ENCODE data around the gene KLK10.
"Not testable (repeated sequence)": the region's sequence is repeated elsewhere in the genome, so short reads cannot be mapped to it uniquely, and the experiment has no call there.

KLK10 gene

DNA sequence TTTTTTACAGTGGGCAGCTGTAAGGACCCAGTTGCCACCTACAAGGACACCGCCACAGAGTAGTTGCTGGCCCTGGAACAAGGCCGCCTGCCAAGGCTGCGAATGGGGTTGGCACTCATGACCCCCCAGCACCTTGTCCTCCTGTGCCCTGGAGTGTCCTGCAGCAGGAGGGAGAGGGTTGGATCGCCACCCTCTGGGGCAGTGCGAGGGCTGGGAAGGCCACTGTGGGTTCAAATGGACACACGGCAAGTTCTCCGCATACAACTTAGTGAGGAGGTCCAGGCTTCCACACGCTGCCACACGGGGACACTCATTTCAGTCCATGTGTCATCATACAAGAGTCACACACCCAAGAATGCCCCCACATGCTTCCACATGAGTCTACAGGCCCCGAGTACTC lies 19.1 kb downstream of the KLK10 start:
- no peak for DNase-seq (ENCODE audit: low read depth)
- no peak overlapping the region for H3K4me3 ChIP-seq (ENCODE audit: control insufficient read depth, low read depth, low read length)
- TF ChIP-seq, protein P1, sequence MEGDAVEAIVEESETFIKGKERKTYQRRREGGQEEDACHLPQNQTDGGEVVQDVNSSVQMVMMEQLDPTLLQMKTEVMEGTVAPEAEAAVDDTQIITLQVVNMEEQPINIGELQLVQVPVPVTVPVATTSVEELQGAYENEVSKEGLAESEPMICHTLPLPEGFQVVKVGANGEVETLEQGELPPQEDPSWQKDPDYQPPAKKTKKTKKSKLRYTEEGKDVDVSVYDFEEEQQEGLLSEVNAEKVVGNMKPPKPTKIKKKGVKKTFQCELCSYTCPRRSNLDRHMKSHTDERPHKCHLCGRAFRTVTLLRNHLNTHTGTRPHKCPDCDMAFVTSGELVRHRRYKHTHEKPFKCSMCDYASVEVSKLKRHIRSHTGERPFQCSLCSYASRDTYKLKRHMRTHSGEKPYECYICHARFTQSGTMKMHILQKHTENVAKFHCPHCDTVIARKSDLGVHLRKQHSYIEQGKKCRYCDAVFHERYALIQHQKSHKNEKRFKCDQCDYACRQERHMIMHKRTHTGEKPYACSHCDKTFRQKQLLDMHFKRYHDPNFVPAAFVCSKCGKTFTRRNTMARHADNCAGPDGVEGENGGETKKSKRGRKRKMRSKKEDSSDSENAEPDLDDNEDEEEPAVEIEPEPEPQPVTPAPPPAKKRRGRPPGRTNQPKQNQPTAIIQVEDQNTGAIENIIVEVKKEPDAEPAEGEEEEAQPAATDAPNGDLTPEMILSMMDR (conservative IDR thresholded peaks at IDR 0.05; ENCODE audit: control insufficient read depth, insufficient read depth, low read depth, low read length): no peak

DNA sequence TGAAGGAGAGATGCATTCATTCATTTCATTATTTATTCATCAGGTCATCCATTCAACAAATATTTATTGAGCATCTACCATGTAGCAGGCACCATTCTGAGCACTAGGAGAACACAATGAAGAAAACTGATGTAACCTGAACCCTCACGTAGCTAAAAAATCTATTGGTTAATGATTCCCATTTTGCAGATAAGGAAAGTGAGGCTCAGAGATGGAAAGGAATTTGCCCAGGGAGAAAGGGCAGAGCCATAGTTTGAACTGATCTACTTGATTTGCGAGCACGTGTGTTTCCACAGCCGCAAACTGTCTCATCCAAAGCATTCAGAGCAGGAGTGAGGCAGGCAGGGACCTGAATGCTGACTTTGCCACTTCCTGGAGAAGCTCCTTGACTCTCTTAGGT lies 20.8 kb downstream of the KLK10 start:
- H3K4me3 ChIP-seq (ENCODE audit: control insufficient read depth, low read depth, low read length): no peak overlapping the region
- no peak for DNase-seq (ENCODE audit: low read depth)
- TF ChIP-seq, protein P1 (conservative IDR thresholded peaks at IDR 0.05; ENCODE audit: control insufficient read depth, insufficient read depth, low read depth, low read length): no peak

DNA sequence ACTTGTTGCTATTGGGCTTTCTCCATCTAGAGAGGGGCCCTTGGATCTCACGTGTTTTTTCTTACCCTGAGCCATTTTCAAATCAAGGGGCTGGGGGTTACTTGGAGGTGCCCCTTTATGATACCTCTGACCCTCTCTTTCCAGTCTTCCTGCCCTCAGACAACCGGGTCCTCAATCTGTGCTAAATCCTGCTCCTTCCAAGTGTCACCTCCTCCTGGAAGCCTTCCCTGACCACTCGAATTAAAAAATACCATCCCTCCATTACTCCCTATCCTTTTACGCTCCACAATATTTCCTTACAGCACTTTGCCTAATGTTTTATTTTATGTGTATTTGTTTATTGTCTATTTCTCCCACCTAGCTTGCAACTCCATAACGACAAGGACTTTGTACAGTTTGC lies 21.4 kb downstream of the KLK10 start:
- TF ChIP-seq, protein P1 (conservative IDR thresholded peaks at IDR 0.05; ENCODE audit: control insufficient read depth, insufficient read depth, low read depth, low read length): no peak
- no peak for DNase-seq (ENCODE audit: low read depth)

DNA sequence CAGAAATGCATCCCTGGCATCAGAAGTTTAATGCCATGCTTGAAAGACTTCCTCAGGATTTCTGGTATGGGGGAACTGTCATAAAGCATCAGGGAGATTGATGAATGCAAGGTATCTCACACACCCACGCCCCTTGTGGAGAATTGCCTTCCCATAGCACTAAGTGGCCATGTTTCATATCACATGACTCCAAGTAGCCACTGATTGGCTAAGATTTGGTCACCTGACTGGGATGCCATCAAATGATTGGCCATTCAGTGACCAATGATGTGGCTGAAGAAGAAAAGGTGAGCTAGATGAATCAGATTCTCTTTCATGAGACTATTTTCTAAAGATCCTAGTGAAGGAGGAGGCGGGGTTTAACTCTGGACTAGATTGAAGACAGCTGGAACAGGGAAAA lies 25.4 kb downstream of the KLK10 start:
- TF ChIP-seq, protein P1 (conservative IDR thresholded peaks at IDR 0.05; ENCODE audit: control insufficient read depth, insufficient read depth, low read depth, low read length): no peak
- peak; percentile 4 for DNase-seq (ENCODE audit: low read depth)
- H3K4me3 ChIP-seq (ENCODE audit: control insufficient read depth, low read depth, low read length): no peak overlapping the region

More for the DNA sequence above, 21.4 kb downstream of the KLK10 start:
- no peak overlapping the region for H3K4me3 ChIP-seq (ENCODE audit: control insufficient read depth, low read depth, low read length)

DNA sequence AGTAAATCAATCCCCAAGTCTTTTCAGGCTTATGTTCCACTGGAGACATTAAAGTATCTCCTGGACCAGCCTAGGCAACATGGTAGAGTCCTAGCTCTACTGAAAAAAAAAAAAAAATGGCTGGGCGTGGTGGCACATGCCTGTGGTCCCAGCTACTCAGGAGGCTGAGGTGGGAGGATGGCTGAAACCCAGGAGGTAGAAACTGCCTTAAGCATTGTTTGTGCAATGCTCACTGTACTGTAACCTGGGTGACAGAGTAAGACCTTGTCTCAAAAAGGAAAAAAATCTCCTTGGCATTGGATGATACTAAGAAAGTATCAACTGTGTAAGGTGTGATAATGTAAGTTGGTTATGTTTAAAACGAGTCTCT lies 26.9 kb downstream of the KLK10 start:
- H3K4me3 ChIP-seq (ENCODE audit: control insufficient read depth, low read depth, low read length): no peak overlapping the region
- TF ChIP-seq, protein P1 (conservative IDR thresholded peaks at IDR 0.05; ENCODE audit: control insufficient read depth, insufficient read depth, low read depth, low read length): no peak
- no peak for DNase-seq (ENCODE audit: low read depth)

DNA sequence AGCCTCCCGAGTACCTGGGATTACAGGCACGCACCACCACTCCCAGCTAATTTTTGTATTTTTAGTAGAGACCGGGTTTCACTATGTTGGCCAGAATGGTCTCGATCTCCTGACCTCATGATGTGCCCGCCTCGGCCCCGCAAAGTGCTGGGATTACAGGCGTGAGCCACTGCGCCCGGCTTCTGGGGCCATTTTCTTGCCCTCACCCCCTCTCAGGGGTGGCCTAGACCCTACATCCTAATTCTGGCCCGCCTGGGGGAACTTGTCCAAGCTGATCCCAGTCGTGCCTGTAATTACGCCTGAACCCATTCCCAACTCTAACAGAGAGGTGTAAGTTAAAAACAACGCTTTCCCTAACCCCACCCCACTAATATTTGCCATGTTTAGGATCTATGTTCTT lies 35.1 kb downstream of the KLK10 start:
- not testable (repeated sequence) for H3K4me3 ChIP-seq (ENCODE audit: control insufficient read depth, low read depth, low read length); DNase-seq (ENCODE audit: low read depth)

DNA sequence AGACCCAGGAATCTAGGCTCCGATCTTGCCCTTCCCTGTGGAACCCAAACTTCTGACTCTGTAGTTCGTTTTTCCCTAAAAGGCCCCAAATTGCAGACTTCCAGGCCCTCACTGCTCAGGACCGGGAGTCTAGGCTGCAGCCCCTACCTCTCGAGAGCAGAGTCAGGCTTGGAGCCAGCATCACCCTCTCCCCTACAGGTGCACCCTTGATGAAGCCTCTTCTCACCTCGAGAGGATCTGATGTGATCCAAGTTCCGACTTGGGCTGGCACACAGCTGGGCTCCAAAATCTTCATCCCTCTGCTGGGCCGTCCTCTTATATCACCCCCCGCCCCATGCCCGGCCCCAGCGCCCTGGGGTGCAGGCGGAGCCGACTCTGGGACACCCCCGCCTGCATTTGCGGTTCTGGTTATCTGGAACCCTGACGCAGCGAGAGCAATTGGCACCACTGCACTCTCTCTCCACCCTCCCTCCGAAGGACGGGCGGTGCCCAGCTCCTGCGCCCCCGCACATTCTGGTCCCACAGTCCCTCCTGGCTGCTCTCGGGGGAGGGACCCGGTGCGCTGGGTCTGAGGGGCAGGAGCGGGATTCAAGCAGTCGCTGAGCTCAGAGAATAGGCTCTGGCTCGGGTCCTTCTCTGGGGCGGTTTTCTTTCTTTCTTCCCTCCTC lies 35.8 kb downstream of the KLK10 start, which contains the start of gene KLK7:
Gene KLK7, minus strand, starts transcription at position 293 of the 668 bp plus-strand sequence. CDS start 1,518 bp downstream, outside the sequence.
- TF ChIP-seq, protein P1 (conservative IDR thresholded peaks at IDR 0.05; ENCODE audit: control insufficient read depth, insufficient read depth, low read depth, low read length): no peak
- no peak within 1 kb of the TSS for H3K4me3 ChIP-seq (ENCODE audit: control insufficient read depth, low read depth, low read length)
- no peak for DNase-seq (ENCODE audit: low read depth)
